ENCODE data around the gene DUSP14. TPM values are rescaled to one million over a fixed set of nuclear protein-coding genes. Genes with fewer than 3 reads are reported as not detected.
A peak's percentile ranks its signal among the peaks of the same experiment; 100 is the strongest.

The DUSP14 gene
- total RNA-seq, 5 donors from 2014 or later (not counting 1 experiment from before 2014, with no cell fraction given): 4.0 to 9.6 (median 5.4) TPM

DNA sequence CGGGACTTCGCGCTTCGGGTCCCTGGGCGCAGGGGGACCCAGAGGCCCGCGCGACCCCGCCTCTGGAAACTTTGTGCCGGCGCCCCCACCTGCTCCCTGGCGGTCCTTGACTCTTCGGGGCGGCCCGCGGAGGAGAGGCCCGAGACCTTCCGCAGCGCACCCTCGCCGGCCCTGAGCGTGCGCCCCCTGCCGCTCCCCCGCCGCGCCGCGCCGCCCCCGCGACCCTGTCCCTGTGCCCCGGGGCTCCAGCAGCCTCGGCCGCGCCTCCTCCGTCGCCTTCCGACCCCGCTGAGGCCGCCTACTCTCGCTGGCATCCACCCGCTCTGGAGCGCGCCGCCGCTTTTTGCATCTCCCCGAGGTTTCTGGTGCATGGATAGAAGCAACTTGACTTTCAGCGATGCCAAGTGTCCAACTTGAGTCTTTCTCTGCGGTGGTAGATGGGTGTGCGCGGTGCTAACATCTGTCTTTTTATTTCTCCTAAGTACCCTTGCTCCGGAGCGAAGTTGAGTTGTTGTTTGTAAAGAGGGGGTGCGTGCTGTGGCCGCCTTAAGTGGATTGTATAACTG is 414 bp downstream of the DUSP14 start:
- peak overlapping the region; percentile 87 to 98 (median 95) for H3K4me3 Mint-ChIP-seq
- H3K27ac Mint-ChIP-seq: peak overlapping the region; percentile 85 to 96
- no peaks in the 10 kb centered on the region for H3K27me3 ChIP-seq (replicated peaks in 1 of 2; ENCODE audit: control insufficient read depth in 2 of 2, extremely low read depth in 1 of 2, insufficient read depth in 2 of 2, low read length in 1 of 2)
- H3K36me3 ChIP-seq (ENCODE audit: control insufficient read depth in 2 of 2, extremely low read depth in 1 of 2, insufficient read depth in 1 of 2, low read length in 1 of 2): no peaks in the 10 kb centered on the region
- peak overlapping the region; percentile 46 to 80 for H3K4me3 ChIP-seq (ENCODE audit: control insufficient read depth in 1 of 2, extremely low read depth in 1 of 2, low read length in 1 of 2)
- CTCF ChIA-PET: no interaction called here
- peak overlapping the region; percentile 32 for H3K27ac ChIP-seq (ENCODE audit: low read length)
- ATAC-seq (replicated peaks in 1 of 4) (peak; percentile 68 to 75 (median 73)), DNase-seq (peak; percentile 43 to 83 (median 76))
- POLR2A ChIA-PET: no interaction called here
- H3K27me3 Mint-ChIP-seq: no peaks in the 10 kb centered on the region
- WGBS (ENCODE audit: insufficient coverage): under 1% methylated on average over 52 of the region's 56 CpGs
- H3K4me1 ChIP-seq (ENCODE audit: control insufficient read depth in 1 of 2, extremely low read depth in 1 of 2, insufficient read depth in 2 of 2, low read length in 2 of 2): peaks cover 4 to 24% of the 10 kb centered on the region in 2 experiments
- peaks cover 27 to 33% (median 29%) of the 10 kb centered on the region in 3 donors for H3K4me1 Mint-ChIP-seq
- no peaks in the 10 kb centered on the region for H3K9me3 Mint-ChIP-seq
- H3K36me3 Mint-ChIP-seq: no peaks in the 10 kb centered on the region
- no peaks in the 10 kb centered on the region for H3K9me3 ChIP-seq

DNA sequence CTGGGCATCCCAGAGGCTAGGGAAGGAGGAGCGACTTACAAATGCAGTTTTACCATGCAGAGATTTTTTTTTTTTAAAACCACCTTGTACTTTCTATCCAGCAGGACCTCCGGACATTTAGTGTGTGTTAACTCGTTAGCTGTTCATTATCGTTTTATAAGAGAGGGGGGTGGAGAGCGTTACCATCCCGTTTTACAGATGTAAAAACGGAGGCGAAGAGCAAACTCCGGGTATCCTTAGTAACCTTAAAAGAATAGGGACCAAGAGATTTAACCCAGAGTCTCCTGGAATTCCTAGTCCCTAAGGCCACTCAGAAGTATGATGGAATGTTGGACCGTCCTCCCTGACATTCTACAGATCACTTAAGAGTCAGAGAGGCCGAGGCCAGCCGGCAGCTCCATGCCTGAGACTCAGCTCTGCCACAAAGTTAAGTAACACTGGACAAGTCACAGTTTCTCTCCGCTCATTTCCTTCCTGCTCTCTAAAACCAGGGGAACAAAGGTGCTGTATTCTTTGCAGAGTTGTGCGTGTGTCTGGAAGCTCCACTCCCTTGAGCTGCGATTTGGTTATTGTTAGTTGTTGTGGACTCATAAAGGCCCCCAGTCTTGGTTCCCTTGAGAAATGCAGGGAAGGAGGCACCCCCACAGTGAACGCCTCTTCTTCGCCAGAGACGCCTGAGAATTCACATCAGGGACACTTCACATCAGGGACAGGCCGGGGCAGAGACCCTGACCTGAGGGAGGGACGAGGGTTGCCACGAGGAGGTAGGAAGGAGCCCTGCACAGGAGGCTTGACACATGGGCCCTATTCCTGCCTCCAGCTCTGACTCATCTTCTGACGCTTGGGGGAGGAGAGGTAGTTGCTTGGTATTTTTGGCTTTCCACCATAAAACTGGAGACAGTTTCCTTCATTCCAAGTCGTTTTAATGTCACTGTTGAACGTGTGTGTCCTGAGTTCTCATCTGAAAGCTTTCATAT is 1.2 kb downstream of the DUSP14 start:
- H3K4me1 Mint-ChIP-seq: peaks cover 27 to 33% (median 29%) of the 10 kb centered on the region in 3 donors
- CTCF ChIA-PET: no interaction called here
- H3K27ac Mint-ChIP-seq: peak overlapping the region; percentile 85 to 96
- H3K9me3 ChIP-seq: no peaks in the 10 kb centered on the region
- H3K9me3 Mint-ChIP-seq: no peaks in the 10 kb centered on the region
- no peaks in the 10 kb centered on the region for H3K36me3 ChIP-seq (ENCODE audit: control insufficient read depth in 2 of 2, extremely low read depth in 1 of 2, insufficient read depth in 1 of 2, low read length in 1 of 2)
- H3K27ac ChIP-seq (ENCODE audit: low read length): peak overlapping the region; percentile 32
- DNase-seq: peak in 1 of 35 experiments; percentile 13
- no peak for ATAC-seq (replicated peaks in 1 of 4)
- peaks cover 4 to 24% of the 10 kb centered on the region in 2 experiments for H3K4me1 ChIP-seq (ENCODE audit: control insufficient read depth in 1 of 2, extremely low read depth in 1 of 2, insufficient read depth in 2 of 2, low read length in 2 of 2)
- H3K4me3 Mint-ChIP-seq: peak overlapping the region; percentile 87 to 98 (median 95)
- no peaks in the 10 kb centered on the region for H3K27me3 ChIP-seq (replicated peaks in 1 of 2; ENCODE audit: control insufficient read depth in 2 of 2, extremely low read depth in 1 of 2, insufficient read depth in 2 of 2, low read length in 1 of 2)
- POLR2A ChIA-PET: no interaction called here
- no peaks in the 10 kb centered on the region for H3K27me3 Mint-ChIP-seq
- 63% methylated on average over 12 of the region's 24 CpGs for WGBS (ENCODE audit: insufficient coverage)
- H3K4me3 ChIP-seq (ENCODE audit: control insufficient read depth in 1 of 2, extremely low read depth in 1 of 2, low read length in 1 of 2): peak overlapping the region; percentile 46 to 80
- H3K36me3 Mint-ChIP-seq: no peaks in the 10 kb centered on the region

DNA sequence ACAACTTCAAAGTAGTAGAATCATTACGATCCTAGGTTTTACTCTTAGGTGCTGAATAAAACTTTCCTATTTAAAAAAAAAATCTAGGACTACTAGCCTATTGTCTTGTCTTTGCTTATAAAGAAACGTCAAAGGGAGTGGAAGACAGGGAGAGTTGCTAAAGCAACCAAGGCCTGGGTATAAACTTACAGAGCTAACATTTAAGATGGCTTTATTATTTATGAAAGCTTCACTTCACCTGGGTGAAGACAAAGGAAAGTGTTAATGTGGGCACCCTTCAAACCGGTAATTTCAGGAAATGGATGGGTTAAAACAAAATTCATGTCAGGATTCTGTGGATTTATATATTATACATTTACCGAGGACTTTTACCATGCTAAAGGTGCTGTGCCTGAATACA is 2.5 kb downstream of the DUSP14 start:
- no peak for ATAC-seq (replicated peaks in 1 of 4)
- Histone ChIP-seq H3K4me1 (ENCODE audit: control insufficient read depth in 1 of 2, extremely low read depth in 1 of 2, insufficient read depth in 2 of 2, low read length in 2 of 2) (peaks cover 4 to 24% of the 10 kb centered on the region in 2 experiments), H3K36me3 (ENCODE audit: control insufficient read depth in 2 of 2, extremely low read depth in 1 of 2, insufficient read depth in 1 of 2, low read length in 1 of 2) (no peaks in the 10 kb centered on the region), H3K27ac (ENCODE audit: low read length) (no peak overlapping the region), H3K4me3 (ENCODE audit: control insufficient read depth in 1 of 2, extremely low read depth in 1 of 2, low read length in 1 of 2) (no peak overlapping the region), H3K9me3 (no peaks in the 10 kb centered on the region), H3K27me3 (replicated peaks in 1 of 2; ENCODE audit: control insufficient read depth in 2 of 2, extremely low read depth in 1 of 2, insufficient read depth in 2 of 2, low read length in 1 of 2) (no peaks in the 10 kb centered on the region)
- H3K27me3 Mint-ChIP-seq: no peaks in the 10 kb centered on the region
- DNase-seq: no peak
- ChIA-PET POLR2A (interaction anchor here in 1 of 2 donors (0.5 kb wide), 1 partner anchor 23 kb away, joined by 4 read pairs; no protein-coding TSS in a partner anchor), CTCF (interaction anchor here in 1 of 2 donors (0.6 kb wide), 1 partner anchor 50 kb away, joined by 5 read pairs; no protein-coding TSS in a partner anchor)
- H3K4me1 Mint-ChIP-seq: peaks cover 27 to 33% (median 29%) of the 10 kb centered on the region in 3 donors
- no peak overlapping the region for H3K4me3 Mint-ChIP-seq
- H3K27ac Mint-ChIP-seq: no peak overlapping the region
- no peaks in the 10 kb centered on the region for H3K36me3 Mint-ChIP-seq
- no peaks in the 10 kb centered on the region for H3K9me3 Mint-ChIP-seq
- WGBS (ENCODE audit: insufficient coverage): 80% methylated on average over 1 of the region's 4 CpGs

DNA sequence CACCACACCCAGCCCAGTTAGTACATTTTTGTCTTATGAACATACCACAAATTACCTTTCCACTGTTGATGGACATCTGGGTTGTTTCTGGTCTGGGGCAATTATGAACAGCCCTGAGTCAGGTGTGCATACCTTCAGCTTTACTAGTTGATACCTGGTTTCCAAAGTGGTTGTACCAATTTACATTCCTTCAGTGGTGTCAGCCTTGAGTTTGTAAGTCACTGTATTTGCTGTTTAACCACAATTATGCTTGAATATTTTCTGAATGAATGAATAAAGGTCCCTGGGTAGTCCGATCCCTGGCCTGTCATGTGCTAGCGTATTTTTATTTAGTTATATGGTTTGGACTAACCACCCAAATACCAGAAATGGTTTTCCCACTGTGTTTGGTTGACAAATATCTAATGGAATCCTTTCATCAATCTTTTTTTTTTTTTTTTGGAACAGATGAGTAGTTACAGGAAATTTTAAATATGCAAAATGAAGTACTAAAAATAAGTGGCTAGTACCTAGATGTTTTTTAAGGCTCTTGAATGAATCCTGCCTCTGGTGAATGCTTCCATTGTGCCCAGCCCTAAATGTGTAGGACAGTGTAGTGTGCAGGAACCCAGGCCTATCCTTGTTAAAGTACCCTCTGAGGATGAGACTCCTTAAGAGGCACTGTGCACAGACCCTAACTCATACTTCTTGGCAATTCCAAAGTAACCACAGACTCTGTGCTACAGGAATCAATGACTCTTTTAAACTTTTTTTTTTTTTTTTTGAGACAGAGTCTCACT is 3.7 kb downstream of the DUSP14 start:
- H3K27ac Mint-ChIP-seq: no peak overlapping the region

DNA sequence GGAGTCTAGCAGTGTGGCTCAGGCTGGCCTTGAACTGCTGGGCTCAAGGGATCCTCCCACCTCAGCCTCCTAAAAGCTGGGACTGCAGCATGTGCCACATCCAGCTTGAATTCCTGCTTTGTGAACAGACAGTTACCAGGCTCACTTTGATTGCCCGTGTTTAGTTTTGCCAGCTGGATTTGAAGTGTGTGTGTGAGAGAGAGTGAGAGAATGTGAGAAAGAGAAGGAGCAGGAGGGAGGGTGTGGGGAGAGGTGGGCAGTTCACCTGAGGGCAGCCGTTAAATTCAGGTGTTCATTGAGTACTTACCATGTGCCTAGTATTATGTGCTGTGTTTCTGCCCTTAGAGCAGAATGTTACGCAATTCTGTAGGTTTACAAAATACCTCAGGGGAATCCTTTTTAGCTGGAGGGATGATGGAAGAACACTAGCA is 4.7 kb downstream of the DUSP14 start:
- H3K4me1 ChIP-seq (ENCODE audit: control insufficient read depth in 1 of 2, extremely low read depth in 1 of 2, insufficient read depth in 2 of 2, low read length in 2 of 2): peaks cover 0 to 13% of the 10 kb centered on the region in 2 experiments
- peaks cover 16 to 20% (median 18%) of the 10 kb centered on the region in 3 donors for H3K4me1 Mint-ChIP-seq
- H3K4me3 Mint-ChIP-seq: no peak overlapping the region
- no peak overlapping the region for H3K27ac Mint-ChIP-seq
- no peak overlapping the region for H3K27ac ChIP-seq (ENCODE audit: low read length)
- H3K27me3 ChIP-seq (replicated peaks in 1 of 2; ENCODE audit: control insufficient read depth in 2 of 2, extremely low read depth in 1 of 2, insufficient read depth in 2 of 2, low read length in 1 of 2): no peaks in the 10 kb centered on the region
- CTCF ChIA-PET: no interaction called here
- no peaks in the 10 kb centered on the region for H3K27me3 Mint-ChIP-seq
- H3K36me3 ChIP-seq (ENCODE audit: control insufficient read depth in 2 of 2, extremely low read depth in 1 of 2, insufficient read depth in 1 of 2, low read length in 1 of 2): no peaks in the 10 kb centered on the region
- no peaks in the 10 kb centered on the region for H3K36me3 Mint-ChIP-seq
- H3K9me3 ChIP-seq: no peaks in the 10 kb centered on the region
- POLR2A ChIA-PET: no interaction called here
- ATAC-seq (replicated peaks in 1 of 4) (no peak), DNase-seq (no peak)
- 83% methylated on average over 1 of the region's 3 CpGs for WGBS (ENCODE audit: insufficient coverage)
- H3K9me3 Mint-ChIP-seq: no peaks in the 10 kb centered on the region
- no peak overlapping the region for H3K4me3 ChIP-seq (ENCODE audit: control insufficient read depth in 1 of 2, extremely low read depth in 1 of 2, low read length in 1 of 2)

More for the DNA sequence above, 3.7 kb downstream of the DUSP14 start:
- Histone ChIP-seq H3K27ac (ENCODE audit: low read length) (no peak overlapping the region), H3K9me3 (no peaks in the 10 kb centered on the region), H3K4me3 (ENCODE audit: control insufficient read depth in 1 of 2, extremely low read depth in 1 of 2, low read length in 1 of 2) (no peak overlapping the region), H3K36me3 (ENCODE audit: control insufficient read depth in 2 of 2, extremely low read depth in 1 of 2, insufficient read depth in 1 of 2, low read length in 1 of 2) (no peaks in the 10 kb centered on the region), H3K4me1 (ENCODE audit: control insufficient read depth in 1 of 2, extremely low read depth in 1 of 2, insufficient read depth in 2 of 2, low read length in 2 of 2) (peaks cover 2 to 22% of the 10 kb centered on the region in 2 experiments), H3K27me3 (replicated peaks in 1 of 2; ENCODE audit: control insufficient read depth in 2 of 2, extremely low read depth in 1 of 2, insufficient read depth in 2 of 2, low read length in 1 of 2) (no peaks in the 10 kb centered on the region)
- DNase-seq: no peak
- WGBS (ENCODE audit: insufficient coverage): no CpG with 5 or more reads among the region's 2 CpGs
- H3K4me1 Mint-ChIP-seq: peaks cover 22 to 28% (median 23%) of the 10 kb centered on the region in 3 donors
- H3K36me3 Mint-ChIP-seq: no peaks in the 10 kb centered on the region
- no peaks in the 10 kb centered on the region for H3K27me3 Mint-ChIP-seq
- ChIA-PET POLR2A (no interaction called here), CTCF (no interaction called here)
- H3K9me3 Mint-ChIP-seq: no peaks in the 10 kb centered on the region
- no peak for ATAC-seq (replicated peaks in 1 of 4)
- no peak overlapping the region for H3K4me3 Mint-ChIP-seq

DNA sequence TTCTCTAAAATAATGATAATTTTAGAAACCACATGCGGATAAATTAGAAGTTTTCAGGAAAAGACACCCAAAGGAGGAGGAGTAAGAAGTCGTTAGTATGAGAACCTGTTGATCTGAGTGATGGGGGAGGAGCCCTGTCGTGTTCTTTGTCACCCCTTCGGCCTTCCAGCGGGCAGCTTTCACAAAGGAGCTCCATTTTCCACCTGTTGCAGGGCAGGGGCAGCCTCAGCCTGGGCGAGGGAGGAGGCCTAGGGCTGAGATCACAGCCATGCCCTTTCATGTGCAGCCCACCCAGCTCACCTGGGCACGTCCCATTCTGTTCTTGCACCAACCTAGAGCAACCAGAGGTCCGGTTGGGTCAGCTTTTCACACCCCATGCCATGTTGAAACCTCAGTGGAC is 5.3 kb downstream of the DUSP14 start:
- Histone ChIP-seq H3K27ac (ENCODE audit: low read length) (no peak overlapping the region), H3K9me3 (no peaks in the 10 kb centered on the region), H3K36me3 (ENCODE audit: control insufficient read depth in 2 of 2, extremely low read depth in 1 of 2, insufficient read depth in 1 of 2, low read length in 1 of 2) (peaks cover 0 to 2% of the 10 kb centered on the region in 2 donors), H3K4me1 (ENCODE audit: control insufficient read depth in 1 of 2, extremely low read depth in 1 of 2, insufficient read depth in 2 of 2, low read length in 2 of 2) (peaks cover 0 to 12% of the 10 kb centered on the region in 2 experiments), H3K27me3 (replicated peaks in 1 of 2; ENCODE audit: control insufficient read depth in 2 of 2, extremely low read depth in 1 of 2, insufficient read depth in 2 of 2, low read length in 1 of 2) (no peaks in the 10 kb centered on the region), H3K4me3 (ENCODE audit: control insufficient read depth in 1 of 2, extremely low read depth in 1 of 2, low read length in 1 of 2) (no peak overlapping the region)
- CTCF ChIA-PET: no interaction called here
- ATAC-seq (replicated peaks in 1 of 4): no peak
- WGBS (ENCODE audit: insufficient coverage): 86% methylated on average over 7 of the region's 8 CpGs
- Mint-ChIP-seq H3K36me3 (no peaks in the 10 kb centered on the region), H3K9me3 (no peaks in the 10 kb centered on the region), H3K27ac (no peak overlapping the region), H3K27me3 (no peaks in the 10 kb centered on the region), H3K4me3 (no peak overlapping the region), H3K4me1 (peaks cover 15 to 19% (median 18%) of the 10 kb centered on the region in 3 donors)
- no peak for DNase-seq
- POLR2A ChIA-PET: interaction anchor here in 1 of 2 donors (0.6 kb wide), 1 partner anchor 18 kb away, joined by 4 read pairs; no protein-coding TSS in a partner anchor
